K562 (cell line): ENCODE data around the gene ZNF326. TPM values are rescaled to one million over a fixed set of nuclear protein-coding genes. Genes with fewer than 3 reads are reported as not detected.

ENCODE experiments used
- ARID1B ChIP-seq: fragments of 450-650 bp; IDR thresholded peaks from 2 replicates; pipeline ENCODE4 v1.6.1; 2016; ENCODE audit warnings: antibody characterized with exemption, mild to moderate bottlenecking, inconsistent platforms
- CEBPB ChIP-seq: fragments of 450-650 bp; IDR thresholded peaks from 2 replicates; pipeline ENCODE4 v1.6.1; 2016; ENCODE audit warnings: missing genetic modification characterization, missing compliant biosample characterization
- CTBP1 ChIP-seq: fragments of 450-650 bp; IDR thresholded peaks from 2 replicates; pipeline ENCODE4 v1.6.1; 2016; ENCODE audit warnings: borderline replicate concordance
- FOXJ2 ChIP-seq: fragments of 200-800 bp; sonication (Bioruptor generic); IDR thresholded peaks from 2 replicates; pipeline ENCODE4 v1.6.1; 2016; ENCODE audit warnings: missing genetic modification characterization, missing compliant biosample characterization
- GATAD2B ChIP-seq: fragments of 450-650 bp; IDR thresholded peaks from 2 replicates; pipeline ENCODE4 v1.6.1; 2017; ENCODE audit warnings: mild to moderate bottlenecking, borderline replicate concordance
- MEIS2 ChIP-seq: fragments of 450-650 bp; IDR thresholded peaks from 2 replicates; pipeline ENCODE4 v1.6.1; 2014; ENCODE audit warnings: mild to moderate bottlenecking; ENCODE audit not compliant: partially characterized antibody
- NR1H2 ChIP-seq: sonication (generic); formaldehyde crosslinking; IDR thresholded peaks from 2 replicates; pipeline ENCODE4 v1.4.0; 2020; ENCODE audit warnings: mild to moderate bottlenecking, missing genetic modification reagents
- RFX1 ChIP-seq: fragments of 450-650 bp; IDR thresholded peaks from 2 replicates; pipeline ENCODE4 v1.6.1; 2016; ENCODE audit warnings: mild to moderate bottlenecking, moderate library complexity
- RFX7 ChIP-seq: fragments of 250-450 bp; sonication (Bioruptor Pico); IDR thresholded peaks from 2 replicates; pipeline ENCODE4 v1.5.1; 2021; ENCODE audit warnings: mild to moderate bottlenecking
- STAT5B ChIP-seq: fragments of 250-450 bp; sonication (Bioruptor Pico); IDR thresholded peaks from 2 replicates; pipeline ENCODE4 v1.8.0; 2021; ENCODE audit warnings: mild to moderate bottlenecking, inconsistent platforms
- U2AF1 ChIP-seq: fragments of 200-400 bp; formaldehyde crosslinking; optimal IDR thresholded peaks from 2 replicates; pipeline ENCODE3; 2017; ENCODE audit warnings: mild to moderate bottlenecking, low read depth, low read length, moderate library complexity
- ZEB2 ChIP-seq: fragments of 450-650 bp; IDR thresholded peaks from 2 replicates; pipeline ENCODE4 v1.6.1; 2016
- polyA plus RNA-seq, 8 experiments: library from polyadenylated mRNA; depleted of rRNA in 4 of 8; stranded (reverse) in 5 of 8; unstranded in 3 of 8; fragments of >200 nt; fragmentation: Nextera tagmentation in 2 of 8; fragmentation: Illumina TruSeq in 1 of 8; extraction: Ambion mirVana in 2 of 8; extraction: Trizol in 1 of 8; gene quantifications; 2 replicates each; pipeline versions ENCODE4 v1.2.1 to v1.2.3, GENCODE V29; 2011 to 2014; ENCODE audit warnings: inconsistent platforms in 1 of 8, missing spikeins in 1 of 8
- total RNA-seq, 7 experiments: library from RNA; depleted of rRNA in 6 of 7; stranded (reverse); fragments of >200 nt in 6 of 7; fragmentation: Illumina TruSeq in 2 of 7; extraction: Trizol in 2 of 7; gene quantifications; 2 replicates each; pipeline versions ENCODE4 v1.2.1 to v1.2.3, GENCODE V29; 2011 to 2021; ENCODE audit warnings: low replicate concordance in 1 of 7
- TF ChIP-seq, protein P1 (sequence below): fragments of 450-650 bp; IDR thresholded peaks from 2 replicates; pipeline ENCODE4 v1.6.1; 2017; ENCODE audit warnings: antibody characterized with exemption, mild to moderate bottlenecking
- TF ChIP-seq, protein P2 (sequence below), 2 experiments: IDR thresholded peaks in 1 of 2; conservative IDR thresholded peaks in 1 of 2; 2 replicates each; pipeline ENCODE4 v1.6.1; 2016; ENCODE audit warnings: low read depth in 2 of 2, mild to moderate bottlenecking in 1 of 2, missing compliant biosample characterization in 1 of 2, missing genetic modification characterization in 1 of 2, moderate library complexity in 1 of 2
- TF ChIP-seq, protein P3 (sequence below), 2 experiments: fragments of 450-650 bp; IDR thresholded peaks; 2 replicates each; pipeline ENCODE4 v1.6.1; 2016
- TF ChIP-seq, protein P4 (sequence below): sonication (generic); IDR thresholded peaks from 2 replicates; pipeline ENCODE4 v1.6.1; 2016
- TF ChIP-seq, protein P5 (sequence below): sonication (generic); formaldehyde crosslinking; IDR thresholded peaks from 2 replicates; pipeline ENCODE4 v1.8.0; 2022; ENCODE audit warnings: mild to moderate bottlenecking, missing genetic modification reagents

The ZNF326 gene
- total and polyA plus RNA-seq, 9 of the 15 experiments (the other 6 are each of a cell fraction or from before 2014, with no cell fraction given), result 7.2 to 33.2 (median 20.1) TPM

DNA sequence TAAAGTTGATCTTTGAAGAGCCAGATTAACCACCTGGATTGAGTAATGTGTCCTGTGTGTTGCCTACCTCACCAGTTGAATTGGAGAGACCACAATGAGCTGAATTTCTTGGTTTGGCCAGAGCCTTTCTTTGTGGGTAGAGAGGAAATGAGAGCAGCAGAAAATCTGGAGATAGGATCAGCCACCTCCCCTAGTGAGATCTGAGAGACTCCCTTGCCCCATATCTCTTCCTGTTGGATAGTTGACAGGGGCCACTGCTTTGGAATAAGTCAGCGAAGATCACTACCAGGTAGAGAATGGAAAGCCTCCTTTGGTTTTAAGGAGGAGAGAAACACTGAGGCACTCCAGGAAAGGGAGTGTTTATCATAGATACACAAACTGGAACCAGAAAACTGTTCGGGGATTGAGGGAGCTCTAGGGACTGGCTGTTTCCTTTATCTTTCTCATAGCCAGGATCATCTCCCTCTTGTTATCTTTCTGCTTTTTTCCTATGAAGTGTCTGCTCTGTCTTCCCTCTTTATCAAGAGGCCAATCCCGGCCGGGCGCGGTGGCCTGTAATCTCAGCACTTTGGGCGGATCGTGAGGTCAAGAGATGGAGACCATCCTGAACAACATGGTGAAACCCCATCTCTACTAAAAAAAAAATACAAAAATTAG lies 21.3 kb upstream of the ZNF326 start (continued):
- TF ChIP-seq ARID1B, result peak; percentile 66
- TF ChIP-seq FOXJ2 (tag), result 0 out of 2 replicates have a peak, but pooled peaks have one; percentile 40
- TF ChIP-seq, protein P1, sequence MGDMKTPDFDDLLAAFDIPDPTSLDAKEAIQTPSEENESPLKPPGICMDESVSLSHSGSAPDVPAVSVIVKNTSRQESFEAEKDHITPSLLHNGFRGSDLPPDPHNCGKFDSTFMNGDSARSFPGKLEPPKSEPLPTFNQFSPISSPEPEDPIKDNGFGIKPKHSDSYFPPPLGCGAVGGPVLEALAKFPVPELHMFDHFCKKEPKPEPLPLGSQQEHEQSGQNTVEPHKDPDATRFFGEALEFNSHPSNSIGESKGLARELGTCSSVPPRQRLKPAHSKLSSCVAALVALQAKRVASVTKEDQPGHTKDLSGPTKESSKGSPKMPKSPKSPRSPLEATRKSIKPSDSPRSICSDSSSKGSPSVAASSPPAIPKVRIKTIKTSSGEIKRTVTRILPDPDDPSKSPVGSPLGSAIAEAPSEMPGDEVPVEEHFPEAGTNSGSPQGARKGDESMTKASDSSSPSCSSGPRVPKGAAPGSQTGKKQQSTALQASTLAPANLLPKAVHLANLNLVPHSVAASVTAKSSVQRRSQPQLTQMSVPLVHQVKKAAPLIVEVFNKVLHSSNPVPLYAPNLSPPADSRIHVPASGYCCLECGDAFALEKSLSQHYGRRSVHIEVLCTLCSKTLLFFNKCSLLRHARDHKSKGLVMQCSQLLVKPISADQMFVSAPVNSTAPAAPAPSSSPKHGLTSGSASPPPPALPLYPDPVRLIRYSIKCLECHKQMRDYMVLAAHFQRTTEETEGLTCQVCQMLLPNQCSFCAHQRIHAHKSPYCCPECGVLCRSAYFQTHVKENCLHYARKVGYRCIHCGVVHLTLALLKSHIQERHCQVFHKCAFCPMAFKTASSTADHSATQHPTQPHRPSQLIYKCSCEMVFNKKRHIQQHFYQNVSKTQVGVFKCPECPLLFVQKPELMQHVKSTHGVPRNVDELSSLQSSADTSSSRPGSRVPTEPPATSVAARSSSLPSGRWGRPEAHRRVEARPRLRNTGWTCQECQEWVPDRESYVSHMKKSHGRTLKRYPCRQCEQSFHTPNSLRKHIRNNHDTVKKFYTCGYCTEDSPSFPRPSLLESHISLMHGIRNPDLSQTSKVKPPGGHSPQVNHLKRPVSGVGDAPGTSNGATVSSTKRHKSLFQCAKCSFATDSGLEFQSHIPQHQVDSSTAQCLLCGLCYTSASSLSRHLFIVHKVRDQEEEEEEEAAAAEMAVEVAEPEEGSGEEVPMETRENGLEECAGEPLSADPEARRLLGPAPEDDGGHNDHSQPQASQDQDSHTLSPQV, result 0 out of 2 replicates have a peak, but pooled peaks have one; percentile 26
- TF ChIP-seq, protein P2, sequence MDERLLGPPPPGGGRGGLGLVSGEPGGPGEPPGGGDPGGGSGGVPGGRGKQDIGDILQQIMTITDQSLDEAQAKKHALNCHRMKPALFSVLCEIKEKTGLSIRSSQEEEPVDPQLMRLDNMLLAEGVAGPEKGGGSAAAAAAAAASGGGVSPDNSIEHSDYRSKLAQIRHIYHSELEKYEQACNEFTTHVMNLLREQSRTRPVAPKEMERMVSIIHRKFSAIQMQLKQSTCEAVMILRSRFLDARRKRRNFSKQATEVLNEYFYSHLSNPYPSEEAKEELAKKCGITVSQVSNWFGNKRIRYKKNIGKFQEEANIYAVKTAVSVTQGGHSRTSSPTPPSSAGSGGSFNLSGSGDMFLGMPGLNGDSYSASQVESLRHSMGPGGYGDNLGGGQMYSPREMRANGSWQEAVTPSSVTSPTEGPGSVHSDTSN (CRISPR knock-in tag; IDR thresholded peaks at IDR 0.05; ENCODE audit: low read depth), result no peak
- TF ChIP-seq, protein P2 (tag; conservative IDR thresholded peaks at IDR 0.05; ENCODE audit: low read depth), result 0 out of 2 replicates have a peak, but pooled peaks have one; percentile 18
- 0 out of 2 replicates have a peak, but pooled peaks have one; percentile 54 for TF ChIP-seq GATAD2B
- TF ChIP-seq, protein P3, sequence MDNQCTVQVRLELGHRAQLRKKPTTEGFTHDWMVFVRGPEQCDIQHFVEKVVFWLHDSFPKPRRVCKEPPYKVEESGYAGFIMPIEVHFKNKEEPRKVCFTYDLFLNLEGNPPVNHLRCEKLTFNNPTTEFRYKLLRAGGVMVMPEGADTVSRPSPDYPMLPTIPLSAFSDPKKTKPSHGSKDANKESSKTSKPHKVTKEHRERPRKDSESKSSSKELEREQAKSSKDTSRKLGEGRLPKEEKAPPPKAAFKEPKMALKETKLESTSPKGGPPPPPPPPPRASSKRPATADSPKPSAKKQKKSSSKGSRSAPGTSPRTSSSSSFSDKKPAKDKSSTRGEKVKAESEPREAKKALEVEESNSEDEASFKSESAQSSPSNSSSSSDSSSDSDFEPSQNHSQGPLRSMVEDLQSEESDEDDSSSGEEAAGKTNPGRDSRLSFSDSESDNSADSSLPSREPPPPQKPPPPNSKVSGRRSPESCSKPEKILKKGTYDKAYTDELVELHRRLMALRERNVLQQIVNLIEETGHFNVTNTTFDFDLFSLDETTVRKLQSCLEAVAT (IDR thresholded peaks at IDR 0.05), result no peak
- TF ChIP-seq, protein P4, sequence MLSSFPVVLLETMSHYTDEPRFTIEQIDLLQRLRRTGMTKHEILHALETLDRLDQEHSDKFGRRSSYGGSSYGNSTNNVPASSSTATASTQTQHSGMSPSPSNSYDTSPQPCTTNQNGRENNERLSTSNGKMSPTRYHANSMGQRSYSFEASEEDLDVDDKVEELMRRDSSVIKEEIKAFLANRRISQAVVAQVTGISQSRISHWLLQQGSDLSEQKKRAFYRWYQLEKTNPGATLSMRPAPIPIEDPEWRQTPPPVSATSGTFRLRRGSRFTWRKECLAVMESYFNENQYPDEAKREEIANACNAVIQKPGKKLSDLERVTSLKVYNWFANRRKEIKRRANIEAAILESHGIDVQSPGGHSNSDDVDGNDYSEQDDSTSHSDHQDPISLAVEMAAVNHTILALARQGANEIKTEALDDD, result peak; percentile 42; the same call in 1 of the 2 replicates
- no peak for TF ChIP-seq NR1H2 (CRISPR knock-in tag)
- TF ChIP-seq U2AF1, result no peak
- peak; percentile 32; the same call in 1 of the 2 replicates for TF ChIP-seq ZEB2
- no peak for TF ChIP-seq RFX7 (CRISPR knock-in tag)
- TF ChIP-seq MEIS2, result peak; percentile 53
- TF ChIP-seq CEBPB, result 0 out of 2 replicates have a peak, but pooled peaks have one; percentile 12
- TF ChIP-seq, protein P5, sequence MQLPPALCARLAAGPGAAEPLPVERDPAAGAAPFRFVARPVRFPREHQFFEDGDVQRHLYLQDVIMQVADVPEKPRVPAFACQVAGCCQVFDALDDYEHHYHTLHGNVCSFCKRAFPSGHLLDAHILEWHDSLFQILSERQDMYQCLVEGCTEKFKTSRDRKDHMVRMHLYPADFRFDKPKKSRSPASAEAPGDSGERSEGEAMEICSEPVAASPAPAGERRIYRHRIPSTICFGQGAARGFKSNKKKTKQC (CRISPR knock-in tag), result no peak
- no peak for TF ChIP-seq STAT5B (CRISPR knock-in tag)
- TF ChIP-seq RFX1, result no peak
- TF ChIP-seq CTBP1, result peak; percentile 82
